ENCODE results near the gene SGSM2. TPM values are rescaled to one million over a fixed set of nuclear protein-coding genes. Genes with fewer than 3 reads are reported as not detected.

Gene SGSM2
- total and polyA plus RNA-seq, 2 experiments from 2014 or later, result 13.7 to 52.4 TPM

DNA sequence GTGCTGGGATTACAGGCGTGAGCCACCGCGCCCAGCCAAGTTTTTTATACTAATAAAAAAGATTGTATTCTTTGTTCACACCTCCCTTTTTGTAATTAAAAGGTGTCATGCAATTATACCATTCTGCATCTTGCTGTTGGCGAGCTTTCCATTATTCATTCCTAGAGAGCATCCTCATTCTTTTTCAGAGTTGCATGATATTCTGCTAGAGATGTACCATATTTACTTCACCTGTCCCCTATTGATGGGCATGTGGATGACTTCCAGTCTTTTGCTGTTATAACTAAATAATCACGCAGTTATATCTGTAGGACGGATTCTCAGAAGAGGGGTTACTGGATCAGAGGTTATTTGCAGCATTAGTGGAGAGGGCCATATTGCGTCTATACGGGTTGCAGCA, 17.0 kb downstream of the SGSM2 start:
- Histone ChIP-seq H2AFZ (no peak overlapping the region), H3K79me2 (replicated peaks; ENCODE audit: insufficient read depth) (peaks cover 8% of the 10 kb centered on the region; the same call in 1 of the 2 replicates), H3K27me3 (ENCODE audit: insufficient read depth) (no peaks in the 10 kb centered on the region), H3F3A (replicated peaks; ENCODE audit: low read depth) (peaks cover 15% of the 10 kb centered on the region; the same call in 1 of the 2 replicates), H3K4me2 (no peak overlapping the region), H3K4me1 (ENCODE audit: insufficient read depth) (peaks cover under 1% of the 10 kb centered on the region), H3K9me2 (ENCODE audit: insufficient read depth) (no peaks in the 10 kb centered on the region), H3K36me3 (ENCODE audit: insufficient read depth) (no peaks in the 10 kb centered on the region), H3K4me3 (no peak overlapping the region), H4K20me1 (replicated peaks; ENCODE audit: insufficient read depth) (no peaks in the 10 kb centered on the region), H3K27ac (ENCODE audit: low read depth) (no peak overlapping the region)
- DNase-seq (ENCODE audit: low spot score) (no peak), ATAC-seq (no peak)
- Mint-ChIP-seq H3K36me3 (ENCODE audit: low read depth) (peaks cover 6% of the 10 kb centered on the region; the same call in 1 of the 3 replicates), H3K4me1 (peaks cover 16% of the 10 kb centered on the region), H3K27ac (no peak overlapping the region), H3K9me3 (no peaks in the 10 kb centered on the region), H3K27me3 (ENCODE audit: insufficient read depth, low read depth, poor library complexity) (peaks cover 11% of the 10 kb centered on the region), H3K4me3 (no peak overlapping the region)
- TF ChIP-seq, protein P1, sequence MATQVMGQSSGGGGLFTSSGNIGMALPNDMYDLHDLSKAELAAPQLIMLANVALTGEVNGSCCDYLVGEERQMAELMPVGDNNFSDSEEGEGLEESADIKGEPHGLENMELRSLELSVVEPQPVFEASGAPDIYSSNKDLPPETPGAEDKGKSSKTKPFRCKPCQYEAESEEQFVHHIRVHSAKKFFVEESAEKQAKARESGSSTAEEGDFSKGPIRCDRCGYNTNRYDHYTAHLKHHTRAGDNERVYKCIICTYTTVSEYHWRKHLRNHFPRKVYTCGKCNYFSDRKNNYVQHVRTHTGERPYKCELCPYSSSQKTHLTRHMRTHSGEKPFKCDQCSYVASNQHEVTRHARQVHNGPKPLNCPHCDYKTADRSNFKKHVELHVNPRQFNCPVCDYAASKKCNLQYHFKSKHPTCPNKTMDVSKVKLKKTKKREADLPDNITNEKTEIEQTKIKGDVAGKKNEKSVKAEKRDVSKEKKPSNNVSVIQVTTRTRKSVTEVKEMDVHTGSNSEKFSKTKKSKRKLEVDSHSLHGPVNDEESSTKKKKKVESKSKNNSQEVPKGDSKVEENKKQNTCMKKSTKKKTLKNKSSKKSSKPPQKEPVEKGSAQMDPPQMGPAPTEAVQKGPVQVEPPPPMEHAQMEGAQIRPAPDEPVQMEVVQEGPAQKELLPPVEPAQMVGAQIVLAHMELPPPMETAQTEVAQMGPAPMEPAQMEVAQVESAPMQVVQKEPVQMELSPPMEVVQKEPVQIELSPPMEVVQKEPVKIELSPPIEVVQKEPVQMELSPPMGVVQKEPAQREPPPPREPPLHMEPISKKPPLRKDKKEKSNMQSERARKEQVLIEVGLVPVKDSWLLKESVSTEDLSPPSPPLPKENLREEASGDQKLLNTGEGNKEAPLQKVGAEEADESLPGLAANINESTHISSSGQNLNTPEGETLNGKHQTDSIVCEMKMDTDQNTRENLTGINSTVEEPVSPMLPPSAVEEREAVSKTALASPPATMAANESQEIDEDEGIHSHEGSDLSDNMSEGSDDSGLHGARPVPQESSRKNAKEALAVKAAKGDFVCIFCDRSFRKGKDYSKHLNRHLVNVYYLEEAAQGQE (IDR thresholded peaks at IDR 0.05; ENCODE audit: unreplicated experiment), result no peak
- TF ChIP-seq POLR2AphosphoS5 (IDR thresholded peaks at IDR 0.05; ENCODE audit: low read depth) (no peak), ZNF331 (CRISPR knock-in tag; IDR thresholded peaks at IDR 0.05; ENCODE audit: low read depth) (no peak), STAT1 (IDR thresholded peaks at IDR 0.05; ENCODE audit: unreplicated experiment) (no peak), JUNB (IDR thresholded peaks at IDR 0.05; ENCODE audit: unreplicated experiment) (no peak), CREB1 (CRISPR knock-in tag; IDR thresholded peaks at IDR 0.05; ENCODE audit: low read depth) (no peak), EZH2phosphoT487 (IDR thresholded peaks at IDR 0.05; ENCODE audit: unreplicated experiment) (no peak), ZNF114 (CRISPR knock-in tag; IDR thresholded peaks at IDR 0.05) (no peak), NANOG (IDR thresholded peaks at IDR 0.05; ENCODE audit: borderline replicate concordance) (no peak), EZH2 (IDR thresholded peaks at IDR 0.05; ENCODE audit: low read depth, unreplicated experiment) (no peak)
- TF ChIP-seq, protein P2, sequence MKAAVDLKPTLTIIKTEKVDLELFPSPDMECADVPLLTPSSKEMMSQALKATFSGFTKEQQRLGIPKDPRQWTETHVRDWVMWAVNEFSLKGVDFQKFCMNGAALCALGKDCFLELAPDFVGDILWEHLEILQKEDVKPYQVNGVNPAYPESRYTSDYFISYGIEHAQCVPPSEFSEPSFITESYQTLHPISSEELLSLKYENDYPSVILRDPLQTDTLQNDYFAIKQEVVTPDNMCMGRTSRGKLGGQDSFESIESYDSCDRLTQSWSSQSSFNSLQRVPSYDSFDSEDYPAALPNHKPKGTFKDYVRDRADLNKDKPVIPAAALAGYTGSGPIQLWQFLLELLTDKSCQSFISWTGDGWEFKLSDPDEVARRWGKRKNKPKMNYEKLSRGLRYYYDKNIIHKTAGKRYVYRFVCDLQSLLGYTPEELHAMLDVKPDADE (IDR thresholded peaks at IDR 0.05), result no peak
- TF ChIP-seq, protein P3, sequence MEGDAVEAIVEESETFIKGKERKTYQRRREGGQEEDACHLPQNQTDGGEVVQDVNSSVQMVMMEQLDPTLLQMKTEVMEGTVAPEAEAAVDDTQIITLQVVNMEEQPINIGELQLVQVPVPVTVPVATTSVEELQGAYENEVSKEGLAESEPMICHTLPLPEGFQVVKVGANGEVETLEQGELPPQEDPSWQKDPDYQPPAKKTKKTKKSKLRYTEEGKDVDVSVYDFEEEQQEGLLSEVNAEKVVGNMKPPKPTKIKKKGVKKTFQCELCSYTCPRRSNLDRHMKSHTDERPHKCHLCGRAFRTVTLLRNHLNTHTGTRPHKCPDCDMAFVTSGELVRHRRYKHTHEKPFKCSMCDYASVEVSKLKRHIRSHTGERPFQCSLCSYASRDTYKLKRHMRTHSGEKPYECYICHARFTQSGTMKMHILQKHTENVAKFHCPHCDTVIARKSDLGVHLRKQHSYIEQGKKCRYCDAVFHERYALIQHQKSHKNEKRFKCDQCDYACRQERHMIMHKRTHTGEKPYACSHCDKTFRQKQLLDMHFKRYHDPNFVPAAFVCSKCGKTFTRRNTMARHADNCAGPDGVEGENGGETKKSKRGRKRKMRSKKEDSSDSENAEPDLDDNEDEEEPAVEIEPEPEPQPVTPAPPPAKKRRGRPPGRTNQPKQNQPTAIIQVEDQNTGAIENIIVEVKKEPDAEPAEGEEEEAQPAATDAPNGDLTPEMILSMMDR (conservative IDR thresholded peaks at IDR 0.05; ENCODE audit: low read depth in 2 of 2), result no peak
- TF ChIP-seq, protein P4, sequence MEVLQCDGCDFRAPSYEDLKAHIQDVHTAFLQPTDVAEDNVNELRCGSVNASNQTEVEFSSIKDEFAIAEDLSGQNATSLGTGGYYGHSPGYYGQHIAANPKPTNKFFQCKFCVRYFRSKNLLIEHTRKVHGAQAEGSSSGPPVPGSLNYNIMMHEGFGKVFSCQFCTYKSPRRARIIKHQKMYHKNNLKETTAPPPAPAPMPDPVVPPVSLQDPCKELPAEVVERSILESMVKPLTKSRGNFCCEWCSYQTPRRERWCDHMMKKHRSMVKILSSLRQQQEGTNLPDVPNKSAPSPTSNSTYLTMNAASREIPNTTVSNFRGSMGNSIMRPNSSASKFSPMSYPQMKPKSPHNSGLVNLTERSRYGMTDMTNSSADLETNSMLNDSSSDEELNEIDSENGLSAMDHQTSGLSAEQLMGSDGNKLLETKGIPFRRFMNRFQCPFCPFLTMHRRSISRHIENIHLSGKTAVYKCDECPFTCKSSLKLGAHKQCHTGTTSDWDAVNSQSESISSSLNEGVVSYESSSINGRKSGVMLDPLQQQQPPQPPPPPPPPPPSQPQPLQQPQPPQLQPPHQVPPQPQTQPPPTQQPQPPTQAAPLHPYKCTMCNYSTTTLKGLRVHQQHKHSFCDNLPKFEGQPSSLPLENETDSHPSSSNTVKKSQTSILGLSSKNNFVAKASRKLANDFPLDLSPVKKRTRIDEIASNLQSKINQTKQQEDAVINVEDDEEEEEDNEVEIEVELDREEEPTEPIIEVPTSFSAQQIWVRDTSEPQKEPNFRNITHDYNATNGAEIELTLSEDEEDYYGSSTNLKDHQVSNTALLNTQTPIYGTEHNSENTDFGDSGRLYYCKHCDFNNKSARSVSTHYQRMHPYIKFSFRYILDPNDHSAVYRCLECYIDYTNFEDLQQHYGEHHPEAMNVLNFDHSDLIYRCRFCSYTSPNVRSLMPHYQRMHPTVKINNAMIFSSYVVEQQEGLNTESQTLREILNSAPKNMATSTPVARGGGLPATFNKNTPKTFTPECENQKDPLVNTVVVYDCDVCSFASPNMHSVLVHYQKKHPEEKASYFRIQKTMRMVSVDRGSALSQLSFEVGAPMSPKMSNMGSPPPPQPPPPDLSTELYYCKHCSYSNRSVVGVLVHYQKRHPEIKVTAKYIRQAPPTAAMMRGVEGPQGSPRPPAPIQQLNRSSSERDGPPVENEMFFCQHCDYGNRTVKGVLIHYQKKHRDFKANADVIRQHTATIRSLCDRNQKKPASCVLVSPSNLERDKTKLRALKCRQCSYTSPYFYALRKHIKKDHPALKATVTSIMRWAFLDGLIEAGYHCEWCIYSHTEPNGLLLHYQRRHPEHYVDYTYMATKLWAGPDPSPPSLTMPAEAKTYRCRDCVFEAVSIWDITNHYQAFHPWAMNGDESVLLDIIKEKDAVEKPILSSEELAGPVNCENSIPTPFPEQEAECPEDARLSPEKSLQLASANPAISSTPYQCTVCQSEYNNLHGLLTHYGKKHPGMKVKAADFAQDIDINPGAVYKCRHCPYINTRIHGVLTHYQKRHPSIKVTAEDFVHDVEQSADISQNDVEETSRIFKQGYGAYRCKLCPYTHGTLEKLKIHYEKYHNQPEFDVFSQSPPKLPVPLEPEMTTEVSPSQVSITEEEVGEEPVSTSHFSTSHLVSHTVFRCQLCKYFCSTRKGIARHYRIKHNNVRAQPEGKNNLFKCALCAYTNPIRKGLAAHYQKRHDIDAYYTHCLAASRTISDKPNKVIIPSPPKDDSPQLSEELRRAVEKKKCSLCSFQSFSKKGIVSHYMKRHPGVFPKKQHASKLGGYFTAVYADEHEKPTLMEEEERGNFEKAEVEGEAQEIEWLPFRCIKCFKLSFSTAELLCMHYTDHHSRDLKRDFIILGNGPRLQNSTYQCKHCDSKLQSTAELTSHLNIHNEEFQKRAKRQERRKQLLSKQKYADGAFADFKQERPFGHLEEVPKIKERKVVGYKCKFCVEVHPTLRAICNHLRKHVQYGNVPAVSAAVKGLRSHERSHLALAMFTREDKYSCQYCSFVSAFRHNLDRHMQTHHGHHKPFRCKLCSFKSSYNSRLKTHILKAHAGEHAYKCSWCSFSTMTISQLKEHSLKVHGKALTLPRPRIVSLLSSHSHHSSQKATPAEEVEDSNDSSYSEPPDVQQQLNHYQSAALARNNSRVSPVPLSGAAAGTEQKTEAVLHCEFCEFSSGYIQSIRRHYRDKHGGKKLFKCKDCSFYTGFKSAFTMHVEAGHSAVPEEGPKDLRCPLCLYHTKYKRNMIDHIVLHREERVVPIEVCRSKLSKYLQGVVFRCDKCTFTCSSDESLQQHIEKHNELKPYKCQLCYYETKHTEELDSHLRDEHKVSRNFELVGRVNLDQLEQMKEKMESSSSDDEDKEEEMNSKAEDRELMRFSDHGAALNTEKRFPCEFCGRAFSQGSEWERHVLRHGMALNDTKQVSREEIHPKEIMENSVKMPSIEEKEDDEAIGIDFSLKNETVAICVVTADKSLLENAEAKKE (CRISPR knock-in tag; IDR thresholded peaks at IDR 0.05), result no peak
